ENCODE measurements around the gene CCN6.
"Not testable (repeated sequence)": the region's sequence is repeated elsewhere in the genome, so short reads cannot be mapped to it uniquely, and the experiment has no call there.

Gene CCN6

DNA sequence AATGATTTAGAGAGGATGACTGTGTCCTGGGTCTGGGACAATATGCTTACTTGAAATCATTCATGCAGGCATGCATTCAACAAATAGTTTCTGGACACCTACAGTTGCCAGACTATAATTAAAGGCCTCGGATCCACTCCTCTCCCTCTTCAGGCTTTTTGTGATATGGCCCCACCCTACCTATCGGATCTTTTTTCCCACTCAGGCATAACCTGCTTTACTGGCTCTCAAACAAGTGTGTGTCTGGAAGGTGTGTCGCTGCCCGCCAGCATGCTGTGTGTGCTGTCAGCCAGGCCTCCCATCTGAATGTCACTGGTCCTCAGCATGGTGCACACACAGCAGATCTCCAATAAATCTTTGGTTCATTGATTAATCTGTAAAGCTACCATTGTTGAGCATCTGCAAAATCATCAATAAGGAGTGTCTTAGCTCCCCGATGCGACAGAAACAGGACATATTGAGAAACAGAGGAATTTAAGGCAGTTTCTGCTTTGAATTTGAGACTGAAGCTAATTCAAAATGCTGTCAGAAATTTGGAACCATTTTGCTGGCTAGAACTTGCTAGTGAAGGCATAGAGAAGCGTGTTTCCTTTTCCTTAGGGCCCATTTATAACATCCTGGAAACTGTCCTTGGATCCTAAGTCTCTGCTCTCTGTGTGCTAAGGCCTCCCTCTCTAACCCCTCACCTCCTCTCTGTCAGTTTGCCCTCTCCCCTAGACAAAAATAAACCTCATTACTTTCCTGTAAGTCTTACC, 23.5 kb upstream of the CCN6 start:
- no peak for DNase-seq

- no peak for DNase-seq
These were observed 22.8 kb upstream of the CCN6 start for GRCh38 chr6:112030961-112031660.

GRCh38 chr6:112031960-112032359, 21.9 kb upstream of the CCN6 start:
- DNase-seq: no peak

DNA sequence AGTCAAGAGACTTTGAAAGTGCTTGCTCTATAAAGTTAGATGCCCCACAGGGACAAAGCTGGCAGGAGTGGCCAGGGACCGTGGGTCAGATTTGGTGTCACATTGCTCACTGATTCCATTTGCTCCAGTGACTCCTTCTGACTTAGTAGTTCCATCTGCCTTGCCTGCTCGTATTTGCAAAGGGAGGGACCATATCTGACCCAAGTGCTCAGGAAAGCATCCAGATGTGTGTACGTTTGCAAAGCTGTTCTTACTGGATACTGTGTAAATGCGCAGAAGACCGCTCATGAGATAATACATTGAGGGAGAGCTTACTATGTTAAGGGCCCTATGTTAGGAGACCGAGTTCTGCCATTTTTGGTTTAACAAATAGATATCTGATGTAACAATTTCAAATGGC, 21.2 kb upstream of the CCN6 start:
- DNase-seq: no peak

DNA sequence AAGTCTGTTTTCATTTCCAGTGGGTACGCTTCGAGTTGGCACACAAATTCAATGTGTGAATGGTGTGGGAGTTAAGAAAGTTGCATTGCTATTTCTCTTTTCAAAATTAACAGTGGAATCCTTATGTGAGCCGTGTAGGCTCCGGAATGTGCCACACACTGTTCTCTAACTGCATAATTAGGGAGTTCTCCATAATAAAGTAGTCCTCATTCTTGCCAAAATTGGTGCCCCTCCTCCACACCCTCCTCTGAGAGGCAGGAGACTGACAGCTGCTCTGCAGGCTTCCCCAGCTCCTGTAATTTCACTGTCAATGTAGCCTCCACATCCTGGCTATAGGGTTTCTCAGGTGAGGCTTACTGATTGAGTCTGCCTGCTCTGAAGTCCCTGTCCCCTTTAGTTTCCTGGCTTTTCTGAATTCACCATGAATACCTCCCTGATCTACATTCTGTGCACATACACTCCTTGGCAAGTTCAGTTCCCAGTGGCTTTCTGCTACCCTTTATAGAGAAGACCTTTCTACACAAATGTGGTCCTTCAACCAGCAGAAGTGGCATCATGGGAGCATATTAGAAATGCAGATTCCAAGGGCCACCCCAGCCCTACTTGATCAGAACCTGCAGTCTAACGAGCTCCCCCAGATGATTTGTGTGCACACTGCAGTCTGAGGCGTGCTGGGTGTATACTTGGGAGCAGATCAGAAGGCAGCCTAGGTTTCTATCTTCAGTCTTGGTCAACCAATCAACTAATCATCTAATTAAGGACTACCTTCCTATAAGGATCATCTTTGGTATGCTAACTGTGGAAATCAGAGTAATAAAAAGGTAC, 19.9 kb upstream of the CCN6 start:
- no peak for DNase-seq

DNA sequence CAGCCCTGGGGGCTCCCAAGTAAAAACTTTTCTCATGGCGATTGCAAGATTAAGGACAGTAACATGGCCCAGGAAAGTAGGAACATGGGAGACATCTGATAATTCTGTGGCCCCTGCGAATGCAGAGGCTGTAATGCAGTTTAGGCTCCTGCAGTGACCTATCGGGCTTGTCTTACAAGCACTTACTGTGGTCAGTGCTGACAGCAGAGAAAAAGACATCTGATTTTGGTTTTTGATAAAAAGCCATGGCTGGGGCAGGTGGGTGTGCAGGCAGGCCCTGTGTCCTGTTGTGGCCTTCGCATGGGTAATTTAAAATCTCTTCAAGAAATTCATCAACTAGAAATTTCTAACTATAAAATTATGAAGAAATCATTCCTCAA, 19.3 kb upstream of the CCN6 start:
- DNase-seq: no peak

DNA sequence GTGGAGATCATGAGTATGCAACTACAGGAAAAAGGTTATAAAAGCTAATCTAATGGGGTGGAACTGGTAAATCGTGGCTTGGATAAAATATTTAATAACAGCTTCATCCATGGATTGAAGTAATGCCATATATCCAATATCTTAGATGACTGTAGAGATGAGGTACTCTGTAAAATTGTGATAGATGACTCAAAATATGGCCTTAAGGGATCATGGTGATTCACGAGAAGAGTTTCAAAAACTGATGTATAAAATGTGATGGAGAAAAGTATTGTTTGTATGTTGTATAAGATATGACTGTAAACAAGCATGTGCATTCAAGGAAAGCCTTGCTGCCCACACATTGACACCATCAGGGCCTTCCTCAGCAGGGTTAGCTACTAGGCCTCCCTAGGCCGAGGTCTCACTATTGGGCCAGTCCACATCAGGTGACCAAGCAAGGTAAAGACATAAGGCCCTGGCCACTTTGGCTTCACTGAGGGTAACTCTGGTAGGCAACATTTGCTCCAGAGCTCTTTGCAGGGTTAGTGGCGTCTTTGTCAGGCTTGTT, 17.7 kb upstream of the CCN6 start:
- no peak for DNase-seq

DNA sequence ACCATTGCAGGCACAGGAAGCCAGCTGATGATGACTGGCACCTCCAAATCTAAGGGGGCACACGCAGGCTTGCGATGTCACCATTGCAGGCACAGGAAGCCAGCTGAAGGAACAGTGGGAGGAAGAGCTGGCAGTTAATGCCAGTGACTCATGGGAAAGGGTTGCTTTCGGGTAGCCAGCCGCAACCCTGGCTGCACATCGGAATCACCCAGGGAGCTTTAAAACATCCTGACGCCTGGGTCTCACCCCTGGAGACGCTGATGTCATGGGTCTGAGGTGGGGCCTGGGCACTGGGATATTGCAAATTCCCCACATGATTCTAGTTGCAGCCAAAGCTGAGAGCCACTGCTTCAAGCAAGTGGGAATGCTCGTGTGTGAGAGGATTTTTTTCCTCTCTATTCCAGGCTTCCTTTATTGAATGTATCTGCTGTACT, 16.1 kb upstream of the CCN6 start:
- DNase-seq: no peak

GRCh38 chr6:112038268-112038667, 15.6 kb upstream of the CCN6 start:
- DNase-seq: no peak

DNA sequence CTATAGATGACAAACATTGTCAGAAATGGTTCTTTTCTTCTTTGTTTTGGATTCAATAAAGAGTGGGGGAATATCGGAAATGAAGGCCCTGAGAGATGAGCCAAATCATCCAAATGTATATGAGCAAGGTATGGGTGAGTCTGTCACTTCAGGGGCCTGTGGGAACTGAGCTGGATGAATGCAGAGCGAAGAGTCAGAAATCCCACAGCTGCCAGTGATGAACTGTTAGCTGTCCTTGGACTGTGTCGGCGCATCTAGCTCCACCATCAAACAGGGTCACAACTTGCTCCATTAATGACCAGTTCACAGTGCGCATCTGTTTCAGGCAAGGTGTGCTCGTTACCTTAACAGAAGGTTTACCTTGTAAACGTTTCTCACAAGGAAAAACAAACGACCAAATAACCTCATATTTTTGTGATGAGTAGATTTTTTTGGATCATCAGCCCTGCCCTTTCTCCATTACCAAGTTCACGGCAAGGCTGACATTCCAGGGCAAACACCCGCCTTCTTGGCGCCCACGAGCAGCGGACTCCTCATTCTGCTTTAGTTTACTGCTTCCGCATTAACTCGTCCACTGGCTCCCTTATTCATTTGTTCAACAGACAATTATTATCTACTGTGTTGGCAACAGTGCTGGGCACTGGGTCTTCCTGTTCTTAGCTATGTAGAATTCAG, 15.0 kb upstream of the CCN6 start:
- DNase-seq: no peak

DNA sequence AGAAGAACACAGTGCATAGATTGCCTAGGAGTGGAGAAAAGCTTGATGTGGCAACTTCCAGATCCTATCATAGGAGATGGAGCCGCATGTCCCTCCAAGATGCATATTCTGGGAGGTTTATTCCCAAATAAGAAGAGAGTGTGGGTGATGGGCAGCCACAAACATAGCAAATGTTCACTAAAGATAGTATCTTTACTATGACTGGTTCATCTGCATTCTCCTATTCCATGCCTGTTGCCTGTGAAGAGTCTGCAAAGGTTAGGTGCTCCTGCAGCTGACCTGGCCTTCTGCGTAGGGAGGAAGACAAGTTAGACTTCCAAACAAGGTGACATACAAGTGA, 14.5 kb upstream of the CCN6 start:
- no peak for DNase-seq

DNA sequence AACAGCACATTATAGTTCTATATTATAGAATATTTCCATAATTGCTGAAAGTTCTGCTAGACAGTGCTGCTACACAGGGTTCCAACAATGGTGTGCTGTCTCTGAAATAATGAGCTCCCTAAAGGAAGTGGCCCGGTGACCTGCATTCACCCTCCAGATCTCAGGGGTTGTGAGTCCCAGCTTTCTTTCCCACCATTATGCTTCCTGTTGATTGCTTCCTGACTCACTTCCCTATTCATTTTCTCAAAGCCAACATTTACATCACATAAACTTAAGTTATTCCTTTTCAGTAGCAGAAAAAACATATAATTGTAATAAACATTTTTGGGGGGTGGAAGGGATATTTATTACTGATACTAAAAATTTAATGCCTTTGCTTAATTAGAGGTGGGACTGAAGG, 12.9 kb upstream of the CCN6 start:
- no peak for DNase-seq

GRCh38 chr6:112041535-112041934, 12.4 kb upstream of the CCN6 start:
- no peak for DNase-seq

GRCh38 chr6:112043032-112044007, 10.6 kb upstream of the CCN6 start:
- DNase-seq: peak; percentile 93

DNA sequence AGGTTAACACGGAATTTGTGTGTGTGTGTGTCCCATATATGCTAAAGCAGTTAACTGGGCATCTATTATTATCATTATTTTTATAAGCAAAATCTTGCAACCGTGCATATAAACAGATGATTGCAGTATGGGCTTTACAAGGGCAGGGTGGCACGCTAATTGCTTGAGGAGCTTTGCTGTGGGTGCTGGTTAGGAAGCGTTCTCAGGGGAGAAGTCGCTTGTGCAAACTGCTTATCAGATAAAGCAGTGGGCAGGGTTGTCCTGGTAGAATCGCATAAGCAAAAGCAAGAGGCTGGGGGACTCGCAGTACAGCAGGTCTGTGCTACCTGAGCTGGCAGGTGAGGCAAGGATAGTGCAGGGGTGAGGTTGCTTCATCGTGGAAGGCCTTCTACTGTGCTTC, 9.7 kb upstream of the CCN6 start:
- no peak for DNase-seq

DNA sequence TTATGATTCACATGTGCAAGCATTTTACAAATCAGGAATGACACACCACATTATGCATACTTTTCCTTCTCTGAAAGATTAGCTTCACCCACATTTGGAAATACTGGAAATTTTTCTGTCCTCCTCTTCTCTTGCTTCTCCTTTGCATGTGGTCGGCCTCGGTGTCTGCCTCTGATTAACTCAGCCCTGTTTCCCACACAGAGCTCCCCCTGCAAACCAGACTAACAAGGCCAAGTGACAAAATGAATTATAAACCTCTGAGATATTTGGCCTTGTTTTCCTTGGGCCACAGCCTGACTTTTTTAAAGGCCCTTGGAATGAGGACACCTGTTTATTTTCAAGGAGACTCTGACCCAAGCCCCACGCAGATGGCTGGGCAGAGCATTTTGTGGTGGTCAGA, 9.0 kb upstream of the CCN6 start:
- no peak for DNase-seq

DNA sequence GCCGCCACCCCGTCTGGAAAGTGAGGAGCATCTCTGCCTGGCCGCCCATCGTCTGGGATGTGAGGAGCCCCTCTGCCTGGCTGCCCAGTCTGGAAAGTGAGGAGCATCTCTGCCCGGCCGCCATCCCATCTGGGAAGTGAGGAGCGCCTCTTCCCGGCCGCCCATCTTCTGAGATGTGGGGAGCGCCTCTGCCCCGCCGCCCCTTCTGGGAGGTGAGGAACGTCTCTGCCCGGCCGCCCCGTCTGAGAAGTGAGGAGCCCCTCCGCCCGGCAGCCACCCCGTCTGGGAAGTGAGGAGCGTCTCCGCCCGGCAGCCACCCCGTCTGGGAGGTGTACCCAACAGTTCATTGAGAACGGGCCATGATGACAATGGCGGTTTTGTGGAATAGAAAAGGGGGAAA, 6.4 kb upstream of the CCN6 start:
- DNase-seq: not testable (repeated sequence)

- no peak for DNase-seq
These were observed 4.7 kb upstream of the CCN6 start for GRCh38 chr6:112049026-112049799.

GRCh38 chr6:112049996-112050395, 3.9 kb upstream of the CCN6 start:
- no peak for DNase-seq

DNA sequence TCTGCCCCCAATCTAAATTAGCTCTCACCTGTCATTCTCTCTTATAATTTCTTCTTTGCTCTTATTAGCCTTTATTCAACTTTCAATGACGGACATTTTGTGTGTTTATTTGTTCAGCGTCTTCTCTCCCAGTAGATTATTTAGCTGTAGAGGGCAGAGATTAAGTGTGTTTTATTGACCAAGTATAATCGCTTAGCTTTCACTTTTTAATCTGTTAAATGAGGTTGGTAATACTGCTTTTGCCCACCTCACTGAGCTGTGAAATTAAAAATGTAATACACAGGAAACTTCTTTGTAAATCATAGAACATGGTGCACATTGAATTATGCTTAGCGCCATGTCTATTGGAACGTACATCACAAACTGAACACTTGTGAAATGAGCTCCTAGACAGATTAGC, 3.5 kb upstream of the CCN6 start:
- DNase-seq: no peak

GRCh38 chr6:112051251-112051740, 2.6 kb upstream of the CCN6 start:
- not testable (repeated sequence) for DNase-seq
